Neural crest cell (in vitro differentiated cells): Measurements from ENCODE around the gene KLK1. TPM values are rescaled to one million over a fixed set of nuclear protein-coding genes. Genes with fewer than 3 reads are reported as not detected.

Source experiments
- DNase-seq: peaks from one replicate; pipeline ENCODE4 v3.0.0; 2021; ENCODE audit warnings: low read depth, mixed read lengths, low spot score
- H3K27ac Mint-ChIP-seq: one replicate; pipeline ENCODE4 v1.8.0; 2021; ENCODE audit warnings: mild to moderate bottlenecking, mixed read lengths; ENCODE audit not compliant: unreplicated experiment
- H3K27me3 Mint-ChIP-seq: 2 replicates; pipeline ENCODE4 v1.8.0; 2021; ENCODE audit warnings: low read depth, mild to moderate bottlenecking, mixed read lengths
- H3K36me3 Mint-ChIP-seq: 2 replicates; pipeline ENCODE4 v1.8.0; 2021; ENCODE audit warnings: low read depth, mild to moderate bottlenecking, mixed read lengths
- H3K4me1 Mint-ChIP-seq: 2 replicates; pipeline ENCODE4 v1.8.0; 2021; ENCODE audit warnings: mixed read lengths
- H3K4me3 Mint-ChIP-seq: one replicate; pipeline ENCODE4 v1.8.0; 2021; ENCODE audit warnings: mild to moderate bottlenecking, mixed read lengths
- H3K9me3 Mint-ChIP-seq: 2 replicates; pipeline ENCODE4 v1.8.0; 2021; ENCODE audit warnings: mixed read lengths
- total RNA-seq: library from RNA; stranded (reverse); gene quantifications from 2 replicates; pipeline ENCODE4 v1.2.1, GENCODE V29; 2021
- TF ChIP-seq, protein P1 (sequence below): fragments of 200-600 bp; sonication (generic); conservative IDR thresholded peaks from 2 replicates; pipeline ENCODE4 v1.5.0; 2021; ENCODE audit warnings: antibody characterized with exemption, mild to moderate bottlenecking

Gene KLK1
- total RNA-seq, 1 donor from 2014 or later, result 0.44 TPM

- TF ChIP-seq, protein P1, sequence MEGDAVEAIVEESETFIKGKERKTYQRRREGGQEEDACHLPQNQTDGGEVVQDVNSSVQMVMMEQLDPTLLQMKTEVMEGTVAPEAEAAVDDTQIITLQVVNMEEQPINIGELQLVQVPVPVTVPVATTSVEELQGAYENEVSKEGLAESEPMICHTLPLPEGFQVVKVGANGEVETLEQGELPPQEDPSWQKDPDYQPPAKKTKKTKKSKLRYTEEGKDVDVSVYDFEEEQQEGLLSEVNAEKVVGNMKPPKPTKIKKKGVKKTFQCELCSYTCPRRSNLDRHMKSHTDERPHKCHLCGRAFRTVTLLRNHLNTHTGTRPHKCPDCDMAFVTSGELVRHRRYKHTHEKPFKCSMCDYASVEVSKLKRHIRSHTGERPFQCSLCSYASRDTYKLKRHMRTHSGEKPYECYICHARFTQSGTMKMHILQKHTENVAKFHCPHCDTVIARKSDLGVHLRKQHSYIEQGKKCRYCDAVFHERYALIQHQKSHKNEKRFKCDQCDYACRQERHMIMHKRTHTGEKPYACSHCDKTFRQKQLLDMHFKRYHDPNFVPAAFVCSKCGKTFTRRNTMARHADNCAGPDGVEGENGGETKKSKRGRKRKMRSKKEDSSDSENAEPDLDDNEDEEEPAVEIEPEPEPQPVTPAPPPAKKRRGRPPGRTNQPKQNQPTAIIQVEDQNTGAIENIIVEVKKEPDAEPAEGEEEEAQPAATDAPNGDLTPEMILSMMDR, result no peak
- Mint-ChIP-seq H3K4me3 (no peak overlapping the region), H3K4me1 (peaks cover 5% of the 10 kb centered on the region), H3K9me3 (peaks cover 3% of the 10 kb centered on the region), H3K36me3 (peaks cover 2% of the 10 kb centered on the region), H3K27ac (no peak overlapping the region), H3K27me3 (peaks cover 56% of the 10 kb centered on the region)
- DNase-seq, result no peak
These were observed 7.4 kb upstream of the KLK1 start for GRCh38 chr19:50831026-50831396.

- no peak overlapping the region for H3K27ac Mint-ChIP-seq
- H3K4me1 Mint-ChIP-seq, result peaks cover 4% of the 10 kb centered on the region
- H3K27me3 Mint-ChIP-seq, result peaks cover 58% of the 10 kb centered on the region
- peak overlapping the region; percentile 6 for H3K4me3 Mint-ChIP-seq
- no peak for DNase-seq
- H3K9me3 Mint-ChIP-seq, result peaks cover 3% of the 10 kb centered on the region
- H3K36me3 Mint-ChIP-seq, result peaks cover 3% of the 10 kb centered on the region
- TF ChIP-seq, protein P1, result no peak
These were observed 6.9 kb upstream of the KLK1 start for GRCh38 chr19:50830266-50831025.

DNA sequence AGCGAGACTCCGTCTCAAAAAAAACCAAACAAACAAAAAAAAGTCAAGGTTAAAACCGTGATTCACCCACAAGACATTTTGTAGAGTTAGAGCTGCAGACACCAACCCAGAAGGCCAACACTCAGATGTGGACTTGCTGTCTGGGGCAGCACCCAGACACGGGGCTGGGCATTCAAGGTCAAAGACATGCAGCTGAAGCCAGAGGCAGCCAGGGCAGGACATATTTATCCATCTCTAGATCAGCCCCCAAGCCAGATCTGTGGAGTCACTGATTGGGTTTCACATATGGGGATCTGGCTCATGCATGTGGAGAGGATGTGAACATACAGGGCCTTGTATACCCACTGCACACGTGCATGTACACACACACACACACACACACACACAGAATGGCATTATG lies 6.2 kb upstream of the KLK1 start:
- H3K9me3 Mint-ChIP-seq, result peaks cover 3% of the 10 kb centered on the region
- H3K36me3 Mint-ChIP-seq, result peaks cover 3% of the 10 kb centered on the region
- H3K4me3 Mint-ChIP-seq, result peak overlapping the region; percentile 6
- TF ChIP-seq, protein P1, result no peak
- DNase-seq, result no peak
- peaks cover 56% of the 10 kb centered on the region for H3K27me3 Mint-ChIP-seq
- H3K27ac Mint-ChIP-seq, result no peak overlapping the region
- H3K4me1 Mint-ChIP-seq, result no peaks in the 10 kb centered on the region

GRCh38 chr19:50827476-50827875 lies 3.9 kb upstream of the KLK1 start:
- peaks cover 3% of the 10 kb centered on the region for H3K9me3 Mint-ChIP-seq
- DNase-seq, result no peak
- TF ChIP-seq, protein P1, result no peak
- no peak overlapping the region for H3K4me3 Mint-ChIP-seq
- H3K27ac Mint-ChIP-seq, result peak overlapping the region; percentile 83
- peaks cover 66% of the 10 kb centered on the region for H3K27me3 Mint-ChIP-seq
- H3K36me3 Mint-ChIP-seq, result peaks cover 3% of the 10 kb centered on the region
- H3K4me1 Mint-ChIP-seq, result no peaks in the 10 kb centered on the region

DNA sequence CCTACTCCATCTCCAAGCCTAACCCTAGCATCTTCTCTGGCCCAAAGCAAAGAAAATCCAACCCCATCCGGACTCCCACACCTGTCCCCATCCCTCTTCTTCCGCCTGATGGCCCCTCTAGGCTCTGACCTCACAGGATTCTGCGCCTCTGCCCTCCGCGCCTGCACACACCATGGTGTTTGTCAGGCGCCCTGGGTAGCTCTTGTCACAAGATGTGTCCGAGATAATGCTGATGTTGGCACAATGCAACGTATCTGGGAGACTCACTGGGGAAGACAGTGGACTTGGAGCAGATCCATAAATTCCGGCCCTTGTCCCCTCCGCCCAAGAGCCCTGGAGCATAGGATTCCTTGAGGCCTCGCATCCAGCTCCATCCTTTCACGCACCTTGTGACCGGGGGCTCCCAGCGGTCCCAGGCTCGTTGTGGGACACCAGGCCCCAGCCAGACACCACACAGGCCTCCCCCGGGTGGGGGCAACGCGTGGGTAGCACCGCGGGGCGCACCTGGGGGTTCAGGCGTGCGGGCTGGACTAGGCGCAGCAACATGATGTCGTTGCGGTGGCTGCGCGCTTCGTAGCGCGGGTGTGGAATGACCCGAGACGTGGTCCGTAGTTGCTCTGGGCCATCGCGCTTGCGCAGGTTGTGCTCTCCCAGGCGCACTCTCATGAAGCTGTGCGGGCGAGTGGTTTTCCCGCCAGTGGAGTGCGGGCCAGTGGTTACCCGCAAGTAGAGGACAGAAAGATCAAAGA lies 3.1 kb upstream of the KLK1 start:
- Mint-ChIP-seq H3K9me3 (peaks cover 3% of the 10 kb centered on the region), H3K27me3 (peaks cover 73% of the 10 kb centered on the region), H3K27ac (no peak overlapping the region), H3K4me1 (no peaks in the 10 kb centered on the region), H3K36me3 (peaks cover 3% of the 10 kb centered on the region), H3K4me3 (no peak overlapping the region)
- TF ChIP-seq, protein P1, result no peak
- no peak for DNase-seq
